Ureter (tissue), 1 donor: ENCODE results near the gene FHOD1. TPM values are rescaled to one million over a fixed set of nuclear protein-coding genes. Genes with fewer than 3 reads are reported as not detected.

Experiments used
- DNase-seq: peaks from one replicate; pipeline ENCODE4 v3.0.0-alpha.2; 2020; ENCODE audit warnings: low spot score
- total RNA-seq: library from RNA; stranded (reverse); gene quantifications from one replicate; pipeline ENCODE4 v1.2.4, GENCODE V29; 2023
- donor health status: DM: yes; HTN: yes; CAD: no.

The FHOD1 gene
- total RNA-seq, 1 donor from 2014 or later, result 19.1 TPM

DNA sequence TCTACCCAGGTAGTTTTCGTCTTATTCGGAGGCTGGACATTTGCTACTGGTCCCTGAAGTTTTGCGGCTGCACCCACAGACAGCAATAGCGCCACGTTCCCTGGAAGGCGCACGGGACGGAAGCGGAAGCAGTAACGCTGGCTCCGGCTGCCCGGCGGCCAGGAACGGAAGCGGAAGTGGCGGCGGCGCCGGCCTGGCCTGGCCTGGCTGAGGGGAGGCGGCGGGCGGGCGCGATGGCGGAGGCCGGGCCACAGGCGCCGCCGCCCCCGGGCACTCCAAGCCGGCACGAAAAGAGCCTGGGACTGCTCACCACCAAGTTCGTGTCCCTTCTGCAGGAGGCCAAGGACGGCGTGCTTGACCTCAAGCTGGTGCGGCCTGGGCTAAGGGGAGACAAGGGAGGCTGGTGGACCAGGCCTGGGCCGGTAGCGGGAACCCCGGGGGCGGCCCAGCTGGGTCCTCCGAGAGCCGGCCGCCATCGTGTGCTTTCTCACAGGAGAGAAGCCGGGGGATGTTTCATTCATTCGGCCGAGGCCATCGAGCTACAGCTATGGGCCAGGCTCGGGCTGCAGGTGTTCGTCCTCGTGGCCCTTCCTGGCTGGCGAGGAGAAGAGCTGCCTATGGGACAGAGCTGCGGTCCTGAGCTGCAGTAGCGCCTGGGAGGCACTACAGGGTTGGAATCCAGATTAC, 55.1 kb downstream of the FHOD1 start, which contains the start of gene E2F4:
Gene E2F4 (plus strand): TSS at position 161 of the 687 bp plus-strand sequence. CDS start 73 bp downstream, at position 234.
- peak; percentile 91 for DNase-seq

DNA sequence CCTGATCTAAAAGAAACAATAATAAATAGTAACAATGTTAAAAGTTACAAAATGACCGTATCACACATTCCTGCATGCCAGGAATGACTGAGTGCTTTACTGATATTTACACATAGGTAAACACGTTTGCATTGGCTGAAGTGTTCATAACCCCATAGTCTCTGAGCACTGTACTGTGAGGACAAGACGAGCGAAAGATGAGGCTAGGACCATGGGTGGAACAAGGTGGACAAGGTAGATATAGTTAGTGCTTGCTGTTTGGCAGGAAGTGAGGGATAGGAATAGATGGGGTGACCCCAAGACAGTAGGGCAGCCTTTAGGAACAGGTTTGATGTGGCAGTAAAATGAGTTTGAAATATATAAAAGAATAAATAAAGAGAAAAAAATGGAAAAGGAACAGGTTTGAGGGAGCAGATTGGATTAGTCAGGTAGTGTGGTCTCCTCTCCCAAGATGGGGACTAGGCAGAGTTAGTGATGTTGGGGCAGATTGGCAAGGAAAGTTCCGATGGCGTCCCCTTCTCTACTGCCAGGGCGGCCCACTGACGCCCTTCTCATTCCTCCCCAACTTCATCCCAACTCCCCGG, 55.8 kb downstream of the FHOD1 start:
- no peak for DNase-seq

DNA sequence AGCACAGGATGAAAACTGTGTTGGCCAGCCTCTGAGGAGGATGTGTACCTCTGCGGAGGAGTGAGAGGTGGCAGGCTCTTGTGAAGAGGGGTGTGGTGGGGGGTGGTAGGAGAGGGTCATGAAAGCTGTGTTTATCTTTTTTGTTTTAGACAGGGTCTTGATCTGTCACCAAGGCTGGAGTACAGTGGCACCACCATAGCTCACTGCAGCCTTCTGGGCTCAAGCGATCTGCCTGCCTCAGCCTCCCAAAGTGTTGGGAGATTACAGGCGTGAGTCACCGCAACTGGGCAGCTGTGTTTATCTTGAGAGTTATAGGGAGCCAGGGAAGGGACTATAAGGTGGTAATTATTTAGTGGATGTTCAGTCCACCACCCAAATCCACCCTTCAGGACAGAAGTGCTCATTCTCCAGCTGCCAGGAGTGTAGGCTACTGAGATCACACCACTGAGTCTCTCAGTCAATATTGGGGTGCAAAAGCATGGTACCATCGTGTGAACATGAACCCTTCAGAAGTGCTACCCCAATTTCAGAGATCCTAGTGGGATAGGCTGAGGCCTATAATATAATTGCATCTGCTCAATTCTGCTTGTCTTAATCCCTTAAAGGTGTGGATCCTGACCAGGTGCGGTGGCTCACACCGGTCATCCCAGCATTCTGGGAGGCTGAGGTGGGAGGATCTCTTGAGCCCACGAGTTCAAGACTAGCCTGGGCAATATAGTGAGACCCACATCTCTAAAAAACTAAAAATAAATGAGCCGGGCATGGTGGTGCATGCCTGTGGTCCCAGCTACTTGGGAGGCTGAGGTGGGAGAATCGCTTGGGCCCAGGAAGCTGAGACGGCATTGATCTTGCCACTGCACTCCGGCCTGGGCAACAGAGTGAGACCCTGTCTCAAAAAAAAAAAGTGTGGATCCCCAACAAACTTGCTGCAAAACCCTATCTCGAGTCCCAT, 56.6 kb downstream of the FHOD1 start:
- no peak for DNase-seq

DNA sequence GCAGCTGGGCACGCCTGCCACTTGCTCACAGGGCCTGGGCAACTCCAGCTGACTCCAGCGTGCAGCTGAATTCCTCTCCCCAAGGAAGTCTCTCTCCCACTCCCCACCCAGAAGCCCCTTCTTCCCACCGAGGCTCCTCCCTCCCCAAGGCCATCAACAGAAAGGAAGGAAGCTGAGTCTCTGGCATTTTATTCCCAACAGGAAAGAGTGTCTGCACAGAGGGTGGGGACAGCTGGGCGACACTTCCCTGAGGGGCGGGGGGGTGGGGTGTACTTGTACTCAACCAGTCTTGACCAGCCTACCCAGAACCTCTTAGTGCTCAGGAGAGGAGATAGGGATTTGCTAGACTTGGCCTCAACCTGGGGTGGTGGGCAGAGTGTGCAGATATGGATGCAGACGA, 57.2 kb downstream of the FHOD1 start, which contains the start of gene EXOC3L1:
Gene EXOC3L1 (minus strand): TSS at position 96 of the 400 bp plus-strand sequence. CDS start 460 bp downstream, outside the sequence.
- no peak for DNase-seq

DNA sequence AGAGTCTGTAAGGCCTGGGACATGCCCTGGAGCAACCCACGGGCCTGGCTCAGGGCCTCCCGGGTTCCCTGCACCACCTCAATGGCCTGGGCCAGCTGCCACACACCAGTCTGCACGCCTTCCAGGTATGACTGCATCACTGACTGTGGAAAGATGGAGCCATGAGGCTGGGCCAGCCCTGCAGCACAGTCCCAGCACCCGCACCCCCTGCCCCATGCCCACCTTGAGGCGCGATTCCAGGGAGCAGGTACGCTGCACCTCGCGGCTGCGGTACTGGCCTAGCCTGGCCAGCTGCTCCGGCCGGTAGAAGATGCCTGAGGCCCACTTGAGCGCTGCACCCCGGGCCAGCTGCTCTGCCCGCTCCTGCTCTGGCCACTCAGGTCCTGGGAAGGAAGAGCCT, 58.5 kb downstream of the FHOD1 start:
- no peak for DNase-seq

DNA sequence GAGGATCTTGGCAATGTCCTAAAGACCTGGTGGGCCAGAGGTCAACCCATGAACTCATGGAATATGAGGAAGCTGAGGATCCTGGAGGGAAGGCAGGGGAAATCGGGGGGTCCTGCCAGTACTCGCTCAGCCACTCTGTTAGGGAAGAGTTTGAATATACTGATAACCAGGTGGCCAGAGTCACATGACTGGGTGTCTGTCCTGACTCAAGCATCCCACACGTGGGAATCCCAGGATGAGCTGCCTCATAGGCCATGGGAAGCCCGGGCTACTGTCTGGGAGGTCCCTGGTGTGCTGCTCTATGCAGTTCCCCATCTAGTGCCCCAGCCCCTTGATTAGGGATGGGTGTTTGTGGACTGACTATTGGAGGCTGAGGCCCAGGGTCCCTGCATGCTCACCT, 59.0 kb downstream of the FHOD1 start:
- no peak for DNase-seq

DNA sequence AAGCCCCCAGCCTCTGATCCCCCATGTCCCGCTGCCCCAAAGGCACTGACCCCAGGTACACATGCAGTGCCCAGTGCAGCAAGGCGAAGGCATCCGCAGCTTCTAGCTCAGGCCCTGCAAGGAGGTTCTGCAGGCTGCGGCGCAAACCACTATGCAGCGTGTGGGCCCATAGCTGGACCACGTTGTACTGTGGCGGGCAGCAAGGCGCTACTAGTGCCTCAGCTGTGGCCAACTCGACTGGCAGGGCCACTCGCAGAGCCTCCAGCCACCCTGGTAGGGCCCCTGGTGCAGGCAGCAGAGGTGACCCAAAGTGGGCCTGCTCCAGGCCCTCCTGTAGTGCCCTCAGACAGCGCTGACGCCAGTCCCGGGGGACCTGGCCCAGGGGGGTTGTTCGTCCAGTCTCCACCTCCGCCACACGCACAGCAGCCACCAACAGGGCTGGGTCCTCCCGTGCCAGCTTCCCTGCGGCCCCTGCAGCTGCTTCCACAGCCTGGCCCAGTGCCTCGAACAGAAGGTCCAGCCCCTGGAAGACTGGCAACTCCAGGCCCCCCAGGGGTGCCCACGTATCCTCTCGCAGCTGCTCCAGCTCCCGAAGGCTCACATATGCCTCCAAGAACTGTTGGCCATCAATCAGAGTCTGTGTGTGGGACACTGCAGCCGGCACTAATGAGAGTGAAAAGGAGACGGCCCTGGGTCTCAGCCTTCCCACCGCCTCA, 59.9 kb downstream of the FHOD1 start:
- DNase-seq, result no peak

DNA sequence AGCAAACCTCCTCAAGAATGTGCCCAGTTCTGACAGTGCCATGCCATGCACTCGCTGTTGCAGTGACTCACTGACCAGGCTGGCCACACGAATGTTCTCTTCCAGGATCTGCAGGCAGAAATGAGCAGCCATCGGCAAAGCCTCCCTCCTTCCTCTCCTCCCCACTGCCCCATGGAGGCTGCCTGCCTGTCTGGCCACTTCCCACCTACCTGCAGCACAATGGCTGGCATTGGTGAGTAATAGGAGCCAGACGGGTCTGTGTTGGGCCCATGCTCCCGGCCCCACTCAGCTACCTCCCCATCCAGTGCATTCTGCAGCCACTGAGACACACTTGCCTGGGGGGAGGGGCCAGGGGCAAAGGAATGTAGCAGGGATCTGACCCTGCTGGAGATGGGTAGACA, 60.7 kb downstream of the FHOD1 start:
- DNase-seq, result no peak

DNA sequence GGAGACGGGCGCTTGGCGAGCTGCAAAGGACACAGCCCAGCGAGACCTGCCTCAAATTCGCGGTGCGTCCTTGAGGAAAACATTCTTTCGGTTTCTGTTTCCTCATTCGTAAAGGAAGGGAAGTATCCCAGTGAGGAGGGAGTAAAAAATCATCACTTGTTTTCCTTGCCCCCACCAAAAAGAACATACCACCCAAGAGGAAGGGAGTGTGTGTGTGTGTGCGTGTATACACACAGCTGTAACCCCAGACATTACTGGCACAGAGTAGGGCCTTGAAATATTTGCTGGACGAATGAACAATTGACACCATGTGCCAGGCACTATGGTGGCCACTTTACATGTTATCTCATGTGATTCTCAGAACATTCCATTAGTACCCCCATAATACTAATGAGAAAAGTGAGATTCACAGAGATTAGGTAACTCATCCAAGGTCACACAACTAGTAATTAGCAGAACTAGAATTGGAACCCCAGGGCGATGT, 61.6 kb downstream of the FHOD1 start:
- DNase-seq, result no peak

DNA sequence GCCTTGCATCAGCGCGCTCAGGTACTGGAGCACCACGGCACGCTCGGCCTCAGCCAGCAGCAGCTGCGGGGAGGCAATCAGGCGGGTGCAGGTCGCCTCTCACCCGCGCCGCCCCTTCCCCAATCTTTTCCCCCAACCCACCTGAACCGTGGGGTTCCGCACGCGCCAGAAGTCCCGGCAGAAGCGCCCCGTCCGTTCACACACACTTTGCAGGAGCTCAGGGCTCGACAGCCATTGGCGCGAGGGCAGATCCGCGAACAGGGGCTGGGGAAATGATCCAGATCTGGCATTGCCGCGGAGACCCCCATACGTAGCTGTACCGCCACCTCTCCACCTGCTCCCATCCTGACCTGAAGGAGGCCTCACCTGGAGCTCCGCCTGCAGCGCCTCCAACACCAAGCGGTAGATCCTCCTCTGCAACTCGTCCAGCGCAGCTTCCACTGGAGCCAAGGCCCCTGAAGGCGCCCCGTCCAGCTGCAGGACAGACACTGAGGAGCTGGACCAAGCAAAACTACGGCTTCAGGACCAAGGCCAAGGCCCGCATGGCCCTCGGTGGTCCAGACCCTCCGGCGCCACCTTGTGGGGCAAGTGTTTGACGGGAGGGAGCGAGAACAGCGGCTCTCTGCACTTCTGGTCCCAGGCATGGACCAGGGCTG, 62.2 kb downstream of the FHOD1 start:
- DNase-seq, result peak; percentile 93

DNA sequence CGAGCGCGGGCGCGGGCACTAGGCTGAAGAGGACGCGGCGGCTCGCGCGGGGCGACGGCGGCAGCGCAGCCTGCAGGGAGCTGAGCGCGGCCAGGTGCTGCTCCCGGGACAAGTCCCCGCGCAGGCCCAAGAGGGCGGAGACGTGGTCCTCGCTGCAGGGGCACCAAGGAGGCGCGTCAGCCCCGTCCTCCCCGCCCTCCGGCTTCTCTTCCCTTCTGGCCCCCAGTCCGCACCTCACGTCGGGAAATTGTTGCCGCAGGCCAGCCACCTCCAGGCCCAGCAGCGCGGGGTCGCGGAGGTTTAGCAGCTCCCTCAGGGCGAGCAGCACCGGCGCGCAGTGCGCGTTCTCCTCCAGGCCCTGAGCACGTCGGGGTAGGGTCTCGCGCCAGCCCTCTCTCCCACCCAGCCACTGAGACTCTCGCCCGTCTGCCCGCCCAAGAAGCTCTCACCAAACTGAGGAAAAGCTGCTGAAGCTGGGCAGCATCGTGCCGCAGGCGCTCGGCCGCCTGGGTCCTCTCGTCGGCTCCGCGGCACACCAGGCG, 62.8 kb downstream of the FHOD1 start:
- no peak for DNase-seq

DNA sequence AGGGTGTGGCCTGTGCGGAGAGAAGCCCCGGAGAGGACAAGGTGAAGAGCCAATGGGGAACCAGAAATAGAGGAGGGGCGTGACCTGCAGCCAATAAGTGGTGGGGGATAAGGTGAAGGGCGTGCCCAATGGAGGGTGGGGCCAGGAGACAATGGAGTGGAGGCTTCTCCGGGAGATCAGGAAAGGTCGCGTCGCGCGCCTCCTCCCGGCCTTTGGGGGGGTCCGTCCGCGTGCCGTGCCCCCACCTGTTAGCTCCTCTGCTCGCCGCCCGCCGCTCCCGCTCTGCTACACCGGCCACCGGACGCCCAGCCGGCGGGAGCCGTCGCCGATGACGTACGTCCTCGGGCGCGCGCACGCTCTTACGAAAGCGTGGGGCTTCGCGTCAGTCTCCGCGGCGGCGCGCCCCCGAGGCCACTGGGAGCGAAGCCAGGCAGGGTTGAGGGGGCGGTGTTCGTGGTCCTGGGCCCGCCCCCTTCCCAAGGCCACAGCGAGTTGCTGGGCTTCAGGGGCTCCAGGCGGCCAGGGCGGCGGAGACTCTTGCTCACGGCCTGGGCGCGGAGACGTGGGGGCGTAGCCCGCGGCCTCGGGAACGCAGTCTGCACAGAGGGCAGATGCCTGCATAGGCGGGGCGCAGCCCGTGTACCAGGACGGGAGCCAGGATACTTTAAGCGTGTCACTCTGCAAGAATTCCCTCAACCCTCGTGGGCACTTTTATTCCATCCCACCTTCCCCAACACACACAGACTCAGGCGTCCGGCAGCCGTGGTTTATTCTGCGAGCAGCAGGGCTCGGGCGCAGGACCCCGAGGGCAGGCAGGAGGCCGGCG, 63.4 kb downstream of the FHOD1 start, which contains the start of gene MATCAP1:
Gene MATCAP1 (minus strand): TSS at position 337 of the 826 bp plus-strand sequence. CDS start 3,353 bp downstream, outside the sequence.
- DNase-seq, result peak; percentile 97

DNA sequence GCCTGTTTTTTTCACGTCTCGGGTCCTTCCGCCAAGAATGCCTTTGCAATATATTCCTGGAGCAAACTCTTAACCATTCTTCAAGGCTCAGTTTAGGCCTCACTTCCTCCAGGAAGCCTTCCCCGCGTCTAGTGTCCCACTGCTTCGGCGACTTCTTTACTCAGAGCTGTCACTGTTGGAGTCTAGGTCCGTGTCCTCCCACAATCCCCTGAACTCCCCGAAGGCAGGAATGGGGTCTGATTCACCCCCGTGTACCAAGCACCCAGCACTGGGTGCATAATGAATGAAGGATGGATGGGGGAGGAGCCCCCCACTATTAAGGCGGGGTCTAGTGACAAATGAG, 64.0 kb downstream of the FHOD1 start:
- no peak for DNase-seq

DNA sequence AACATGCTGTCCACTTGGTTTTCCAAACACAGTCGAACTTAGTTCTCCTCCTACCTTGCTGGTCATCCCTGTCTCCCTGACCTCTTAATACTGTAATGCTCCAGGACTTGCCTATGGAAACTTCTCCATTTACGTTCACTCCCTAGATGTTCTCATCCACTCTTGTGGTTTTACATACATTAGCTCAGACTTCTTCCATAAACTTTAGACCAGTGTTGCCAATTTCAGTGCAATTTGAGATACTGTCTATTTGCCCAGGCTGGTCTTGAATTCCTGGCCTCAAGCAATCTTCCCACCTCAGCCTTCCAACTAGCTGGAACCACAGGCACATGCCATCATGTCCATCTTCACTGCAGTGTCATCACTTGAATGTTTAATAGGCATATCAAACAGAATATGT, 65.0 kb downstream of the FHOD1 start:
- DNase-seq, result no peak

DNA sequence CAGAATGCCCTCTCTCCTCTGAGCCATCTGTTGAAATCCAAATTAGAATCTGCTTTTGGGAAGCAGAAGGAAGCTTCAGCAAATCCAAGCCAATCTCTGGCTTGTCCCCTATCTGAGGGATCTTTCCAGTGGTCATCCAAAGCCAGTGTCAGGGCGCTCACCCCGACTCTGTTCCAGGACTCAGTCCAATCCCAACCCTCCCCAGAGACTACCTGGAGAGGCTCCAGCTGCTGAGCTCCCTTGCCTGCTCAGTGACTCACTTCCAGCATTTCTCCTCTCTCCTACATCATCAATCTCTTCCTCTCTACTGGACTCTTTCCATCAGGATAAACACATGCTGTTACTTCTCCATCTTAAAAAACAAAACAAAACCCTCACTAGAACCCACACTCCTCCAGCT, 65.9 kb downstream of the FHOD1 start:
- no peak for DNase-seq

DNA sequence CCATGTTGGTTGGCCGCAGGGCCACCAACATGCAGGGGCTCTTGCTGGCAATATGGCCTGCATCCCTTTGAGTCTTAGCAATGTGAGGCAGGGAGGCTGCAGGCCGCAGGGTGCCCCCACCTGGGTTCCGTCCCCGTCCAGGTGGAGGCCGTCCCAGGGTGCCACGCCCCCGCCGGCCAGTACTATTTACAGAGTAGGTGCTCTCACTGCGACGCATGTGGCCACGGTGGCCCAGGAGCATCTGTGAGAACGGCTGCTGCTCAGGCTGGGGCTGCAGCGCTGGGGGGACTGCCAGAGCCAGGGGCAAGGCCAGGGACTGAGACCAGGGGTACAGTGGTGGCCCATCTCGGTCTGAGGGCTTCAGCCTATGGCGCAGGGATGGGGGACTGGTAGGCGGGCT, 67.1 kb downstream of the FHOD1 start:
- DNase-seq, result no peak

DNA sequence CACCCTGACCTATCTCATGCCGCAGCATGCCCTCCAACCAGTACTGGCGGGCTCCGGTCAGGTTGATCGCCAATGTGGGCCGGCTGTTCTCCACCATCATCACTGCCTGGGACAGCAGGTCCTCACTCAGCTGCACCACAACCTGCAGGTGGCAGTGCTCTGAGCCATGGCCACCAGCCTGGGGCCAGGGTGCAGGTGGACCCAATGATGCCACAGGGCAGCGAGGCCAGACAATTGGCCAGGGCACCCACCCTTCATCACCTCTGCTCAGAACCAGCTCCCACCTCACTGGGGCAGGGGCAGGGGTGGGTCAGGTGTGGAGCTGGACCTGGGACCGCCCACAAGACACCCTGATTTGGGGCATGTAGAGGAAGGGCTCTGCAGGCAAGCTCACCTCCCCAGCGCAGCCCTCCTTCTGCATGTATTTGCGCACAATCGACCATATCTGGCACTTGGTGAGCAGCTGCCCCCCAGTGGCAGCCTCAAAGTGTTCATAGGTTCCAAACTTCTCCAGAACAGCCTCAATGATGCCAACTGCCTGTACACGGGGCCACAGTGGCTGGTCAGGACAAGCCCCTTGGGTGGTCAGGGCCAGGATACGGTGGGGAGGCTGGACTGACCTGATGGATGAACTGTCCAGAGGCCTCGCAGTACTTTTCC, 67.7 kb downstream of the FHOD1 start:
- DNase-seq, result no peak
